Heart right ventricle (tissue), 16 donors: Measurements from ENCODE around the gene ZMAT3. TPM values are rescaled to one million over a fixed set of nuclear protein-coding genes. Genes with fewer than 3 reads are reported as not detected.

Experiments
- ATAC-seq, 8 donors: fragments of 200-7000 bp; cut with Tn5 transposase; one replicate each; pipeline ENCODE4 v1.9.1; 2020; ENCODE audit warnings: mild to moderate bottlenecking in 8 of 8, moderate library complexity in 8 of 8, moderate number of reproducible peaks in 1 of 8
- DNase-seq, 2 donors: peaks; one replicate each; pipeline ENCODE4 v3.0.0-alpha.2; 2020
- H3K27ac ChIP-seq, 10 donors: fragments of 200-600 bp; sonication (generic) in 2 of 10; one replicate each; pipeline versions ENCODE4 v1.5.0 to v1.8.0; 2020 to 2022; ENCODE audit warnings: mild to moderate bottlenecking in 3 of 10
- H3K27me3 ChIP-seq, 7 donors: fragments of 200-600 bp; one replicate each; pipeline ENCODE4 v1.8.0; 2021 to 2022; ENCODE audit warnings: mild to moderate bottlenecking in 2 of 7
- H3K36me3 ChIP-seq, 9 donors: fragments of 200-600 bp; sonication (generic) in 1 of 9; one replicate each; pipeline versions ENCODE4 v1.5.0 to v1.8.0; 2020 to 2022; ENCODE audit warnings: mild to moderate bottlenecking in 2 of 9
- H3K4me1 ChIP-seq, 9 donors: fragments of 200-600 bp; sonication (generic) in 1 of 9; one replicate each; pipeline versions ENCODE4 v1.5.0 to v1.8.0; 2020 to 2022; ENCODE audit warnings: mild to moderate bottlenecking in 4 of 9
- H3K4me3 ChIP-seq, 10 donors: fragments of 200-600 bp; sonication (generic) in 2 of 10; one replicate each; pipeline versions ENCODE4 v1.5.0 to v1.8.0; 2020 to 2022; ENCODE audit warnings: mild to moderate bottlenecking in 7 of 10, moderate library complexity in 2 of 10
- H3K9me3 ChIP-seq, 11 donors: fragments of 200-600 bp in 10 of 11; sonication (generic) in 2 of 11; one replicate each; pipeline versions ENCODE4 v1.5.0 to v1.8.0; 2013 to 2022; ENCODE audit warnings: mild to moderate bottlenecking in 2 of 11, control low read depth in 1 of 11, moderate library complexity in 1 of 11
- WGBS, 2 donors: extraction: QIAGEN DNeasy Blood & Tissue Kit; methylation state at CpG; one replicate each; pipeline ENCODE4 v1.1.7; 2013; ENCODE audit warnings: inconsistent platforms in 1 of 2; 5-methylcytosine and 5-hydroxymethylcytosine counted together
- intact Hi-C, 10 donors: fragments of 100-400 bp; cut with DNase I; formaldehyde crosslinking; loops; one replicate each; pipeline versions ENCODE4 v1.11.1 to v1.14.2; 2022
- polyA plus RNA-seq, 2 donors: library from polyadenylated mRNA; stranded (reverse); fragments of 200-250 nt; gene quantifications; one replicate each; pipeline ENCODE4 v1.2.3, GENCODE V29; 2013
- total RNA-seq, 10 donors: library from RNA; stranded (reverse); fragmentation: NEBNext Ultra II Directional in 3 of 10; extraction: Animal tissue kit (Norgen Biotek cat#: 25700) in 3 of 10; gene quantifications; one replicate each; pipeline versions ENCODE4 v1.2.1 to v1.2.4, GENCODE V29; 2021 to 2023
- TF ChIP-seq, protein P1 (sequence below), 9 donors: fragments of 200-600 bp; sonication (generic) in 2 of 9; IDR thresholded peaks; one replicate each; pipeline versions ENCODE4 v1.5.0 to v1.8.0; 2021 to 2022; ENCODE audit warnings: antibody characterized with exemption in 9 of 9, mild to moderate bottlenecking in 5 of 9, moderate library complexity in 1 of 9
- donor health status: Arrhythmogenic right ventricular cardiomyopathy.
- donor health status: ischemic (EF 13 %, LVEDD 7.1; RV severe dilation, severe dysfunction).
- donor health status: healthy with polysubstance abuse.
- donor health status: DM: no; HTN: yes; CAD: no.
- donor health status: DM: no; HTN: no; CAD: no.
- donor health status: ischemic (EF 25% LVEDD 6.9; RV normal size, moderate dysfunction).
- donor health status: ischemic (EF 25% LVEDD 5.7; RV mildly dilated, moderate dysfunction).
- donor health status: healthy.
- donor health status: DM: yes; HTN: yes; CAD: no.
- donor health status: Ischemic cardiomyopathy.
- donor health status: ischemic (EF 35%, LVEDD 5.7; RV mildly dilated, moderate dysfunction).
- donor health status: nonischemic (EF 11% LVEDD 7.7; RV severe dilation, severe dysfunction).
- donor health status: DM: yes; HTN: yes; CAD: no.
- donor health status: PGD.
- donor health status: ischemic (EF 29% LVEDD 5.4; RV normal size, mild dysfunction).
- donor health status: nonischemic (EF 23%, LVEDD 6.1; RV moderate dilation, normal function).

Gene ZMAT3
- total and polyA plus RNA-seq, 12 donors = 1.8 to 18.2 (median 12.6) TPM

DNA sequence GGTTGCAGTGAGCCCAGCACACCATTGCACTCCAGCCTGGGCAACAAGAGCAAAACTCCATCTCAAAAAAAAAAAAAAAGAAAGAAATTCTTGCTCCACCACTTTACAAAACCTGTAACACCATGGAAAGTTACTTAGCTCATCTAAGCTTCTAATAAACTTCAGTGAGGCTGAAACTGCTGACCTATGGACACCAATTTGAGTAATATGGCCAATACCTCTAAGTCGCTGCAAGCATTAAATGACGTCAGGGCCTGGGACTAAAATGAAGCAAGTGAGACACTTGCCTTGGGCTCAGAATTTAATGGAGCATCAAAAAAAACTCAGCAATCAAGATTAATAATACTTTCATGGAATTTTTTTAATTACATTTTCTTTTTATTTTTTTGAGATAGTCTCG, 42.5 kb downstream of the ZMAT3 start:
- WGBS, 2 donors = 96 to 97% methylated on average over 3 of the region's 3 CpGs
- no peaks in the 10 kb centered on the region for H3K27me3 ChIP-seq
- H3K4me1 ChIP-seq = peaks cover 0 to 21% (median 6%) of the 10 kb centered on the region in 9 donors
- H3K4me3 ChIP-seq = no peak overlapping the region
- peaks cover 0 to 50% (median 0%) of the 10 kb centered on the region in 9 donors for H3K36me3 ChIP-seq
- no peak for DNase-seq
- H3K9me3 ChIP-seq = no peaks in the 10 kb centered on the region
- intact Hi-C loops = loop anchor here in 1 of 10 donors (10.0 kb wide), 1 partner anchor 46 kb away; the partner anchor contains the start of gene ZMAT3
- TF ChIP-seq, protein P1, sequence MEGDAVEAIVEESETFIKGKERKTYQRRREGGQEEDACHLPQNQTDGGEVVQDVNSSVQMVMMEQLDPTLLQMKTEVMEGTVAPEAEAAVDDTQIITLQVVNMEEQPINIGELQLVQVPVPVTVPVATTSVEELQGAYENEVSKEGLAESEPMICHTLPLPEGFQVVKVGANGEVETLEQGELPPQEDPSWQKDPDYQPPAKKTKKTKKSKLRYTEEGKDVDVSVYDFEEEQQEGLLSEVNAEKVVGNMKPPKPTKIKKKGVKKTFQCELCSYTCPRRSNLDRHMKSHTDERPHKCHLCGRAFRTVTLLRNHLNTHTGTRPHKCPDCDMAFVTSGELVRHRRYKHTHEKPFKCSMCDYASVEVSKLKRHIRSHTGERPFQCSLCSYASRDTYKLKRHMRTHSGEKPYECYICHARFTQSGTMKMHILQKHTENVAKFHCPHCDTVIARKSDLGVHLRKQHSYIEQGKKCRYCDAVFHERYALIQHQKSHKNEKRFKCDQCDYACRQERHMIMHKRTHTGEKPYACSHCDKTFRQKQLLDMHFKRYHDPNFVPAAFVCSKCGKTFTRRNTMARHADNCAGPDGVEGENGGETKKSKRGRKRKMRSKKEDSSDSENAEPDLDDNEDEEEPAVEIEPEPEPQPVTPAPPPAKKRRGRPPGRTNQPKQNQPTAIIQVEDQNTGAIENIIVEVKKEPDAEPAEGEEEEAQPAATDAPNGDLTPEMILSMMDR (IDR thresholded peaks at IDR 0.05) = no peak
- ATAC-seq = no peak
- no peak overlapping the region for H3K27ac ChIP-seq

DNA sequence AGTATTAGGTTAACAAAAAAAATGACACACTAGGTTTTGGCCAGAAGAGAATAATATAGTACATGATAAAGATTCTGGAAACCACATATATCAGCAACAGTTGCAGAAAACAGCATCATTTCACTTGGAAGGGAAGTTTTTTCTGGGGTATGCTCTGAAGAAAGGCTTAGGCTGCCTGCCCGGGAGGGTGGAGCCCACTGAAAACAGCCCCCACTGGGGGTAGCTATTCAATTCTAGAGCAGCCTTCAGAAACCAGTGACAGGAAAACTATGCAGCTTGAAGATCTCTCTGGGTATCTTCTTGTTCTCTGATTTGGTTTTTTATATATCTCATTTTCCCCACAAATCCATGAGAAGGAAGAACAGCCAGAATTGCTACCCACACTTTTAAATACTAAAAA, 43.2 kb downstream of the ZMAT3 start:
- no peak overlapping the region for H3K27ac ChIP-seq

DNA sequence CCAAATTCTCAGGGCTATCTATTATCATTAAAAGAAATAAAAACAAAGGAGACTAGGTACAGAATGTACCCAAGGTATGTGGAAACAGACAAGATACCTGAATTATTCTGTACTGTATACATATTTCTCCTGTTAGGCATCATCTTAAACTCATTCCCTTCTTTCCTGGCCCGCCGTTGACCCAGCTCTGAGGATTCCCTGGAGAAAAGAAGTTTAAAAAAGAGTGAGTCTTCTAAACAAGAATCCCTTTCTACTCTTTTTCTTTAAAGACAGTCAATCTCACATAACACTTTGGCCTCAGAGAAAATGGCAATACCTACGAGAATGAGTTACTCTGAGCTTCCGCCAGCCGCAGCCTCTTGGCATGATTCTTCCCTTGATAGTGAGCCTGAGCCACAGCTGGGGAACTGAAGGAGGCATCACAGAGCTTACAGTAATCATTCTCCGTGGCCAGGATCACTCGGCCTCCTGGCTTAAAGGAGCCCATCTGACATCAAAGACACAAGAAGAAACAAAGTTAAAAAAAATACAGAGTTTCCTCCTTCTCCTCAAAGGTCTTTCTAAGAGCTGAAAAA, 44.2 kb downstream of the ZMAT3 start:
- Histone ChIP-seq H3K4me1 (peaks cover 0 to 14% (median 0%) of the 10 kb centered on the region in 9 donors), H3K36me3 (peaks cover 0 to 63% (median 0%) of the 10 kb centered on the region in 9 donors), H3K4me3 (no peak overlapping the region), H3K27me3 (no peaks in the 10 kb centered on the region), H3K9me3 (no peaks in the 10 kb centered on the region), H3K27ac (peak overlapping the region in 1 of 10 donors; percentile 11)
- no peak for DNase-seq
- ATAC-seq = no peak
- intact Hi-C loops = loop anchor here in 1 of 10 donors (10.0 kb wide), 1 partner anchor 47 kb away; the partner anchor contains the start of gene ZMAT3
- TF ChIP-seq, protein P1 (IDR thresholded peaks at IDR 0.05) = no peak
- 53 to 54% methylated on average over 7 of the region's 7 CpGs for WGBS, 2 donors

More for the DNA sequence above, 43.2 kb downstream of the ZMAT3 start:
- intact Hi-C loops = loop anchor here in 1 of 10 donors (10.0 kb wide), 1 partner anchor 46 kb away; the partner anchor contains the start of gene ZMAT3
- Histone ChIP-seq H3K36me3 (peaks cover 0 to 54% (median 0%) of the 10 kb centered on the region in 9 donors), H3K4me3 (no peak overlapping the region), H3K4me1 (peaks cover 0 to 15% (median 0%) of the 10 kb centered on the region in 9 donors), H3K27me3 (no peaks in the 10 kb centered on the region), H3K9me3 (no peaks in the 10 kb centered on the region)
- no peak for DNase-seq
- WGBS, 2 donors = 68 to 89% methylated on average over 1 of the region's 1 CpG
- TF ChIP-seq, protein P1 (IDR thresholded peaks at IDR 0.05) = no peak
- no peak for ATAC-seq

DNA sequence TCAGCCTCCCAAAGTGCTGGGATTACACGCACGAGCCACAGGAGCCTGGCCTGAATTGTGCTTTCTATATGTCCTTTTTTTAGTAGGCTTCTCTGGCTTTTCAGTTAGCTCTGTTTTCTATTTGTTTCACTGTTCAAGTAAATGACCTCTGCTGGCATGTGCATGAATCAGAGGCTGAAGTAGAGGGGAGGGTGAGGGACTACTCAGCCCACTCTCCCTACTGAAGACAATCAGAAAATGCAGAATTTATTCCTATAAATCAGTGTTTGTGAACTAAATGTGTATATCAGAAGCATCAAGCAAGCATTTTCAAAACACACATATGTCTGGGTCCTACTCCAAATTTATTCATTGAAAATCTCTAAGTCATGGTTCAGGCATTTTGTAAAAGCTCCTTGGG, 45.0 kb downstream of the ZMAT3 start:
- 84 to 91% methylated on average over 2 of the region's 2 CpGs for WGBS, 2 donors
- H3K27ac ChIP-seq = no peak overlapping the region
- intact Hi-C loops = loop anchor here in 1 of 10 donors (10.0 kb wide), 1 partner anchor 48 kb away; the partner anchor contains the start of gene ZMAT3
- DNase-seq = no peak
- peaks cover 0 to 63% (median 0%) of the 10 kb centered on the region in 9 donors for H3K36me3 ChIP-seq
- no peaks in the 10 kb centered on the region for H3K9me3 ChIP-seq
- TF ChIP-seq, protein P1 (IDR thresholded peaks at IDR 0.05) = no peak
- no peak overlapping the region for H3K4me3 ChIP-seq
- no peak for ATAC-seq
- H3K4me1 ChIP-seq = peaks cover 0 to 14% (median 0%) of the 10 kb centered on the region in 9 donors
- H3K27me3 ChIP-seq = no peaks in the 10 kb centered on the region
